IMR-90 (cell line): ENCODE data around the gene AURKA. TPM values are rescaled to one million over a fixed set of nuclear protein-coding genes. Genes with fewer than 3 reads are reported as not detected.

Experiments used
- ATAC-seq: fragments of 200-7000 bp; cut with Tn5 transposase; 2 replicates; pipeline ENCODE4 v1.9.1; 2020; ENCODE audit warnings: low read depth, mild to moderate bottlenecking, moderate library complexity
- BruUV-seq: library from RNA; stranded (reverse); fragments of 400-500 nt; replicated peaks from 2 replicates; lab custom pipeline; 2021; lab: Mats Ljungman, UMichigan
- CTCF ChIA-PET: fragments of 300-600 bp; formaldehyde crosslinking; extraction: SDS; loops from one replicate; lab custom pipeline; 2021; ENCODE audit warnings: antibody characterized with exemption; lab: Yijun Ruan, JAX
- POLR2A ChIA-PET: fragments of 300-600 bp; sonication (Branson Sonifier 250); formaldehyde crosslinking; loops from one replicate; lab custom pipeline; 2022; ENCODE audit warnings: antibody characterized with exemption; ENCODE audit not compliant: unreplicated experiment; lab: Charles Lee
- DNase-seq: peaks from one replicate; pipeline ENCODE4 v3.0.0; 2013
- H2AFZ ChIP-seq: replicated peaks from 2 replicates; pipeline ENCODE3; 2013; ENCODE audit warnings: low read length, mild to moderate bottlenecking; ENCODE audit not compliant: poor library complexity
- H2AK5ac ChIP-seq: 2 replicates; pipeline ENCODE4 v1.6.1; 2013; ENCODE audit warnings: low read depth, low read length, inconsistent platforms
- H2AK9ac ChIP-seq: replicated peaks from 2 replicates; pipeline ENCODE3; 2013; ENCODE audit warnings: mild to moderate bottlenecking, low read depth, low read length, moderate library complexity; ENCODE audit not compliant: poor library complexity
- H2BK120ac ChIP-seq: 2 replicates; pipeline ENCODE4 v1.6.1; 2013; ENCODE audit warnings: low read depth, low read length, inconsistent platforms
- H2BK15ac ChIP-seq: 3 replicates; pipeline ENCODE4 v1.6.1; 2013; ENCODE audit warnings: low read depth, low read length, inconsistent platforms
- H2BK20ac ChIP-seq: 2 replicates; pipeline ENCODE4 v1.6.1; 2013; ENCODE audit warnings: low read depth, mild to moderate bottlenecking, inconsistent platforms, low read length, moderate library complexity
- H2BK5ac ChIP-seq: 2 replicates; pipeline ENCODE4 v1.6.1; 2013; ENCODE audit warnings: mild to moderate bottlenecking, low read depth, low read length, inconsistent platforms; ENCODE audit not compliant: poor library complexity, severe bottlenecking
- H3K14ac ChIP-seq: replicated peaks from 2 replicates; pipeline ENCODE4 v1.6.1; 2013; ENCODE audit warnings: low read depth, low read length, inconsistent platforms
- H3K18ac ChIP-seq: 2 replicates; pipeline ENCODE4 v1.6.1; 2013; ENCODE audit warnings: low read depth, low read length, control low read depth
- H3K23ac ChIP-seq: 2 replicates; pipeline ENCODE4 v1.6.1; 2013; ENCODE audit warnings: low read depth, low read length, inconsistent platforms
- H3K27ac ChIP-seq: 2 replicates; pipeline ENCODE4 v1.5.1; 2013; ENCODE audit warnings: mild to moderate bottlenecking, control low read depth, low read length; ENCODE audit not compliant: insufficient read depth
- H3K27me3 ChIP-seq: 2 replicates; pipeline ENCODE4 v1.6.1; 2013; ENCODE audit warnings: low read length; ENCODE audit not compliant: control insufficient read depth, insufficient read depth
- H3K36me3 ChIP-seq: 2 replicates; pipeline ENCODE4 v1.6.1; 2013; ENCODE audit warnings: low read length, mixed read lengths; ENCODE audit not compliant: control insufficient read depth, insufficient read depth
- H3K4ac ChIP-seq: 2 replicates; pipeline ENCODE4 v1.6.1; 2013; ENCODE audit warnings: low read depth, low read length, inconsistent platforms
- H3K4me1 ChIP-seq: 2 replicates; pipeline ENCODE4 v1.6.1; 2013; ENCODE audit warnings: low read length, mixed read lengths; ENCODE audit not compliant: control insufficient read depth, insufficient read depth
- H3K4me2 ChIP-seq: 2 replicates; pipeline ENCODE4 v1.6.1; 2013; ENCODE audit warnings: low read depth, mild to moderate bottlenecking, control low read depth, low read length, moderate library complexity
- H3K4me3 ChIP-seq: 2 replicates; pipeline ENCODE4 v1.5.1; 2013; ENCODE audit warnings: low read depth, mild to moderate bottlenecking, control low read depth, low read length, moderate library complexity; ENCODE audit not compliant: insufficient read depth
- H3K56ac ChIP-seq: 2 replicates; pipeline ENCODE4 v1.6.1; 2013; ENCODE audit warnings: low read length, inconsistent platforms; ENCODE audit not compliant: insufficient read depth; ENCODE audit errors: extremely low read depth
- H3K79me1 ChIP-seq, 2 experiments: 2 replicates each; pipeline ENCODE4 v1.6.1; 2013; ENCODE audit warnings: low read length in 2 of 2, inconsistent platforms in 1 of 2, low read depth in 1 of 2
- H3K9ac ChIP-seq: 2 replicates; pipeline ENCODE4 v1.6.1; 2013; ENCODE audit warnings: low read depth, low read length, control low read depth
- H3K9me1 ChIP-seq: 2 replicates; pipeline ENCODE4 v1.6.1; 2013; ENCODE audit warnings: low read length, inconsistent platforms; ENCODE audit not compliant: insufficient read depth
- H3K9me3 ChIP-seq: 2 replicates; pipeline ENCODE4 v1.6.1; 2013; ENCODE audit warnings: low read length; ENCODE audit not compliant: control insufficient read depth, insufficient read depth
- H4K20me1 ChIP-seq: 2 replicates; pipeline ENCODE4 v1.6.1; 2013; ENCODE audit warnings: low read length, inconsistent platforms; ENCODE audit not compliant: insufficient read depth
- H4K5ac ChIP-seq: 2 replicates; pipeline ENCODE4 v1.6.1; 2013; ENCODE audit warnings: mild to moderate bottlenecking, low read depth, low read length, control low read depth
- H4K8ac ChIP-seq, 2 experiments: 2 replicates each; pipeline ENCODE4 v1.6.1; 2013; ENCODE audit warnings: low read depth in 2 of 2, low read length in 2 of 2, control low read depth in 1 of 2, inconsistent platforms in 1 of 2
- H4K91ac ChIP-seq: 2 replicates; pipeline ENCODE4 v1.6.1; 2013; ENCODE audit warnings: low read depth, low read length, inconsistent platforms; ENCODE audit not compliant: insufficient read depth
- BHLHE40 ChIP-seq: fragments of 150-350 bp; IDR thresholded peaks from 2 replicates; pipeline ENCODE4 v1.6.1; 2016; ENCODE audit warnings: mild to moderate bottlenecking, low read depth, low read length
- CEBPB ChIP-seq: IDR thresholded peaks from 2 replicates; pipeline ENCODE4 v1.6.1; 2012; ENCODE audit warnings: low read depth, low read length, improper control_type of control experiment
- ELK1 ChIP-seq: fragments of 150-350 bp; IDR thresholded peaks from 2 replicates; pipeline ENCODE4 v1.6.1; 2016; ENCODE audit warnings: low read depth, mild to moderate bottlenecking, low read length, moderate library complexity, borderline replicate concordance
- FOS ChIP-seq: fragments of 150-350 bp; IDR thresholded peaks from 2 replicates; pipeline ENCODE4 v1.6.1; 2016; ENCODE audit warnings: low read depth, low read length
- MAFK ChIP-seq: IDR thresholded peaks from 2 replicates; pipeline ENCODE4 v1.6.1; 2012; ENCODE audit warnings: low read depth, low read length, improper control_type of control experiment
- NFE2L2 ChIP-seq: fragments of 150-350 bp; IDR thresholded peaks from 2 replicates; pipeline ENCODE4 v1.6.1; 2016; ENCODE audit warnings: low read depth, mild to moderate bottlenecking, low read length
- RCOR1 ChIP-seq: IDR thresholded peaks from 2 replicates; pipeline ENCODE4 v1.6.1; 2012; ENCODE audit warnings: mild to moderate bottlenecking, low read length, improper control_type of control experiment; ENCODE audit not compliant: insufficient replicate concordance
- SMC3 ChIP-seq: fragments of 150-350 bp; IDR thresholded peaks from 2 replicates; pipeline ENCODE4 v1.6.1; 2016; ENCODE audit warnings: low read depth, mild to moderate bottlenecking, antibody characterized with exemption, low read length, moderate library complexity
- USF2 ChIP-seq: fragments of 150-350 bp; IDR thresholded peaks from 2 replicates; pipeline ENCODE4 v1.6.1; 2017; ENCODE audit warnings: mild to moderate bottlenecking, antibody characterized with exemption, low read length, low read depth
- WGBS, 2 experiments: methylation state at CpG; one replicate each; pipeline versions ENCODE4 v1.1.5 to v1.1.7; 2013; ENCODE audit warnings: missing lambda C conversion rate in 2 of 2; ENCODE audit not compliant: insufficient read length in 1 of 2; ENCODE audit errors: extremely low coverage in 2 of 2; 5-methylcytosine and 5-hydroxymethylcytosine counted together
- dilution Hi-C: fragments of 300-500 bp; cut with HindIII; formaldehyde crosslinking; loops from one replicate; pipeline ENCODE4 v1.14.3; 2018; ENCODE audit warnings: low sequenced_read_pairs; ENCODE audit not compliant: unreplicated experiment
- in situ Hi-C: fragments of 300-500 bp; cut with MboI; formaldehyde crosslinking; loops from 3 replicates; pipeline ENCODE4 v1.14.3; 2019; ENCODE audit warnings: low sequenced_read_pairs, inconsistent platforms, mixed read lengths
- intact Hi-C: fragments of 100-400 bp; cut with micrococcal nuclease; formaldehyde crosslinking; loops from 2 replicates; pipeline ENCODE4 v1.10.0; 2022
- polyA plus RNA-seq, 3 experiments: library from polyadenylated mRNA; depleted of rRNA; stranded (reverse); fragments of >200 nt; gene quantifications; 2 replicates each; pipeline ENCODE4 v1.2.3, GENCODE V29; 2012; ENCODE audit warnings: low replicate concordance in 1 of 3
- total RNA-seq: library from RNA; depleted of rRNA; stranded (reverse); fragments of >200 nt; gene quantifications from 2 replicates; pipeline ENCODE4 v1.2.3, GENCODE V29; 2012

The AURKA gene
- total and polyA plus RNA-seq, 2 of the 4 experiments (the other 2 are of a cell fraction): 68.0 to 83.3 TPM

GRCh38 chr20:56433880-56434255 is 41.9 kb upstream of the AURKA start:
- Histone ChIP-seq H3K79me1 (peaks cover 15 to 55% of the 10 kb centered on the region in 2 experiments; a peak in 3 of 4 replicates), H3K9me1 (peaks cover 26% of the 10 kb centered on the region), H2AK5ac (peak overlapping the region; percentile 99), H2AK9ac (peak overlapping the region; percentile 26), H3K4me2 (no peak overlapping the region), H2BK20ac (peak overlapping the region; percentile 71), H3K14ac (peak overlapping the region; percentile 95), H2BK5ac (peak overlapping the region; percentile 87), H4K8ac (peak overlapping the region; percentile 96 to 98), H3K27me3 (no peaks in the 10 kb centered on the region), H2BK120ac (peak overlapping the region; percentile 91), H3K9me3 (no peaks in the 10 kb centered on the region), H3K36me3 (peaks cover 10% of the 10 kb centered on the region; the same call in 1 of the 2 replicates), H2BK15ac (peak overlapping the region; percentile 99; the same call in 2 of the 3 replicates), H2AFZ (peak overlapping the region; percentile 5), H4K5ac (peak overlapping the region; percentile 100; the same call in 1 of the 2 replicates), H3K4me3 (no peak overlapping the region), H3K18ac (peak overlapping the region; percentile 99), H3K4me1 (peaks cover 34% of the 10 kb centered on the region), H3K56ac (peak overlapping the region; percentile 94), H4K20me1 (no peaks in the 10 kb centered on the region), H3K4ac (peak overlapping the region; percentile 98), H3K27ac (peak overlapping the region; percentile 100), H3K23ac (peak overlapping the region; percentile 88), H4K91ac (peak overlapping the region; percentile 93), H3K9ac (peak overlapping the region; percentile 59; the same call in 1 of the 2 replicates)
- in situ Hi-C loops: no loop called here
- DNase-seq (peak; percentile 94), ATAC-seq (peak; percentile 50)
- TF ChIP-seq CEBPB: peak; percentile 1; the same call in 1 of the 2 replicates
- TF ChIP-seq ELK1: no peak
- TF ChIP-seq USF2: 0 out of 2 replicates have a peak, but pooled peaks have one; percentile 4
- peak; percentile 79 for TF ChIP-seq NFE2L2
- peak; percentile 7; the same call in 1 of the 2 replicates for TF ChIP-seq FOS
- TF ChIP-seq SMC3: no peak
- TF ChIP-seq RCOR1: no peak
- 0 out of 2 replicates have a peak, but pooled peaks have one; percentile 24 for TF ChIP-seq MAFK
- peak; percentile 78; the same call in 1 of the 2 replicates for TF ChIP-seq BHLHE40
- no CpG with 5 or more reads among the region's 6 CpGs for WGBS, 2 experiments
- dilution Hi-C loops: no loop called here
- ChIA-PET POLR2A (interaction anchor here (1.0 to 1.2 kb wide), 2 partner anchors 19 to 21 kb away, joined by 3 to 5 read pairs; no protein-coding TSS in a partner anchor), CTCF (interaction anchor here (0.7 to 1.5 kb wide), 2 partner anchors 15 to 75 kb away, joined by 3 to 4 read pairs; no protein-coding TSS in a partner anchor)
- intact Hi-C loops: no loop called here
- BruUV-seq: no TSS peak
